ENCODE measurements around the gene SHC4.

SHC4 gene

DNA sequence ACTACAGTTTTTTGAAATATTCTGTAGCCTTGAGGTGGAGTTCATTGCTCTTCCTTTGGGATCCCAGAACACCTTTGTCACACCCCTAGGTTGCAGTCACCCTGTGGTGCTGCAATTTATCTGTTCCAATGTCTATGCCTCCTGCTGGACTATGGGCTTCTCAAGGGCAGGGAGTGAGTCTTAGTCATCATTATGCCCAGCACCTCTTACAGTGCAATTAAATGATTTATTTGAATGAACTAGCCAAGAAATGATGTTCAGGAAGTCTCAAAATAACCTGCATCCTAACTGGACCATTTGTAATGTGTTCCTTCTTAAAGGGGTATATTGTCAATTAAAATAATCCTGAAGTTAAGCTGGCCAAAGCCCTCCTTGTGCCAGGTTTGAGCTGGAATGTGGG is 28.5 kb downstream of the SHC4 start:
- in situ Hi-C loops (cut with MboI; ENCODE audit: low pct_unique_long_range_greater_than_20kb, low sequenced_read_pairs, unreplicated experiment) = no loop called here
- TF ChIP-seq, protein P1, sequence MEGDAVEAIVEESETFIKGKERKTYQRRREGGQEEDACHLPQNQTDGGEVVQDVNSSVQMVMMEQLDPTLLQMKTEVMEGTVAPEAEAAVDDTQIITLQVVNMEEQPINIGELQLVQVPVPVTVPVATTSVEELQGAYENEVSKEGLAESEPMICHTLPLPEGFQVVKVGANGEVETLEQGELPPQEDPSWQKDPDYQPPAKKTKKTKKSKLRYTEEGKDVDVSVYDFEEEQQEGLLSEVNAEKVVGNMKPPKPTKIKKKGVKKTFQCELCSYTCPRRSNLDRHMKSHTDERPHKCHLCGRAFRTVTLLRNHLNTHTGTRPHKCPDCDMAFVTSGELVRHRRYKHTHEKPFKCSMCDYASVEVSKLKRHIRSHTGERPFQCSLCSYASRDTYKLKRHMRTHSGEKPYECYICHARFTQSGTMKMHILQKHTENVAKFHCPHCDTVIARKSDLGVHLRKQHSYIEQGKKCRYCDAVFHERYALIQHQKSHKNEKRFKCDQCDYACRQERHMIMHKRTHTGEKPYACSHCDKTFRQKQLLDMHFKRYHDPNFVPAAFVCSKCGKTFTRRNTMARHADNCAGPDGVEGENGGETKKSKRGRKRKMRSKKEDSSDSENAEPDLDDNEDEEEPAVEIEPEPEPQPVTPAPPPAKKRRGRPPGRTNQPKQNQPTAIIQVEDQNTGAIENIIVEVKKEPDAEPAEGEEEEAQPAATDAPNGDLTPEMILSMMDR (IDR thresholded peaks at IDR 0.05; ENCODE audit: extremely low read depth, insufficient read depth, missing control alignments) = no peak
- DNase-seq (ENCODE audit: low spot score) = no peak

DNA sequence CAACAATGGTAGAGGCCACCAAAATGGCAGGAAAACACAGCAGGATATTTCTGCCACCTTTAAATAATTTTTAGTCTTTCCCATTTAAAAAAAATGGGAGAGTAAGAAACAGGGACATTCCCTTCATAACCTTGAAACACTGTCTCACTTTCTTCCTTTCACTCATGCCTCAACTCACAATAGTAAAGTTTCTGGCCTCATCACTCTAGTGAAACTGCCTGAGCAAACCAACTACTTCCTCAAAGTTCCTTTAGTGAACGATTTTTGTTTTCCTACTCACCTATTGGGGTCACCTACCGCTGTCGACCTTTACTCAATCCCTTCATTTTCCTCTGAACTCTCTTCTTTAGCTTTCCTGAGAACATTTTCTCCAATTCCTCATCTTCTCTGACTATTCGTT is 33.0 kb downstream of the SHC4 start:
- in situ Hi-C loops (cut with MboI; ENCODE audit: low pct_unique_long_range_greater_than_20kb, low sequenced_read_pairs, unreplicated experiment) = no loop called here
- TF ChIP-seq, protein P1 (IDR thresholded peaks at IDR 0.05; ENCODE audit: extremely low read depth, insufficient read depth, missing control alignments) = no peak
- DNase-seq (ENCODE audit: low spot score) = no peak

DNA sequence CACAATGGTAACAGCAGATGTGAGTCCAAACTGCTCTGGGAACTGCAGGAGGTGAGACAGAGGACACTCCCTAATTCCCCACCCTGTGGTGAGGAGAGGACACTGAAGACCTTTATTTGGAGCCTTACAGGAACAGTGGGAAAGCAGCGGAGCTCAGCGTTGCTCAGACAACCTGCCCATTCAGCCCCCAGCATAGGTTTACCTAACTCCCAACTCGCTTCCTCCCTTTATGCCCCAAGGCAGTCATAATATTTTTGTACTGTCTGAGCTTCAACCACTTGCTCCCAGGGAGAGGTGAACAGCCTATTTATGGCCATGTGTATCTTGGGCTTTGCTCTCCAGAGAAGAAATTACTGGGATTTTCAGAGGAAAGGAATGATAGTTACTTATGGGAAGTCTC is 34.1 kb downstream of the SHC4 start:
- TF ChIP-seq, protein P1 (IDR thresholded peaks at IDR 0.05; ENCODE audit: extremely low read depth, insufficient read depth, missing control alignments) = no peak
- DNase-seq (ENCODE audit: low spot score) = no peak
- in situ Hi-C loops (cut with MboI; ENCODE audit: low pct_unique_long_range_greater_than_20kb, low sequenced_read_pairs, unreplicated experiment) = no loop called here

DNA sequence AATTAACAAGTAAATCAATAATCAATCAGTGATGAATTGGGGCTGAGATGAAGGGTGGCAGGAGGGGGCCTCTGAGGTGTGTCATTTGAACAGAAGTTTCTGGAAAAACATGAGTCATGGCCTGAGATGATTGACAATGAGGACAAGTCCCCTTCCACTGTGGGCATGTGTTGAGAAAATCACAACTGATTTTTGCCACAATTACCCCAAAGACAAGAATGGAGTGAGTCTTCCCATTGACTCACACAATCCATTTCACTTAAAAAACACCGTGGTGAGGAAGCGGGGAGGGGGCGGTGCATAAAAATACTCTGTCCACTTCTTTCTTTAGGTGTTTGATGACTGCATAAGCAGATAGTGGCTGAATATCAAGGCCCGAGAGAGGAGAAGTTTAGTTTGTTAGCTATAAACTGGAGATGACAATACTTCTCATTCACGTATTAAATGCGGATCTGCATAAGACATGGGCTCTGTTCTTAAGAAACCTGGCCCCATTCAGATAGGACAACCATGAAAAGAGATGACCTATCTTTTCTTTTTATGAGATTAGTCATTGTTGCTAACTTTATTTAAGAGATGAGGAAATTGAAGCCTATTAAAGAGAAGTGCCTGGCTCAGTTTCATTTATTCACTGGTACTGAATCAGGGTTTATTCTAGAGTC is 34.7 kb downstream of the SHC4 start:
- TF ChIP-seq, protein P1 (IDR thresholded peaks at IDR 0.05; ENCODE audit: extremely low read depth, insufficient read depth, missing control alignments) = no peak
- DNase-seq (ENCODE audit: low spot score) = no peak
- in situ Hi-C loops (cut with MboI; ENCODE audit: low pct_unique_long_range_greater_than_20kb, low sequenced_read_pairs, unreplicated experiment) = no loop called here

DNA sequence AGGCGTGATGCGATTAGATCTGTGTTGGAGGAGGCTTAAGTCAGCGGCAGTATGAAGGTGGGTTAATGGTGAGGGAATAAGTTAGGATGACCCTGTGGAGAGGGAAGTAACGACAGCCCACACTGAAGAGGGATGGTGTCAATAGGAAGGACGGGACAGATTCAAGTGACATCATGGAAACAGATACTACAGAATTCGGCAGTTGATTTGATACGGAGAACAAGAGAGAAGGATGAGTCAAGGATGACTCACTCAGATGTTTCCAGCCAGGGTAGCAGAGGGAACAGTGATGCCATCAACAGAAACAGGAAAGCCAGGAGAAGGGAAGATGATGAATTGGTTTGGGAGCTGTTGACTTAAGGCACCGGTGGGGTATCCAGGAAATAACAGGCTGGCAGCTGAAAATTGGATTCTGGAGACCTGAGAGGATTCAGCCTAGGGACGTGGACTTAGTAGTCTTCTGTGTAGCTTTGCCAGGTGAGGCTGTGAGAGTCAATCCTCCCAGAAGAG is 38.0 kb downstream of the SHC4 start:
- TF ChIP-seq, protein P1 (IDR thresholded peaks at IDR 0.05; ENCODE audit: extremely low read depth, insufficient read depth, missing control alignments) = no peak
- no peak for DNase-seq (ENCODE audit: low spot score)
- in situ Hi-C loops (cut with MboI; ENCODE audit: low pct_unique_long_range_greater_than_20kb, low sequenced_read_pairs, unreplicated experiment) = no loop called here

DNA sequence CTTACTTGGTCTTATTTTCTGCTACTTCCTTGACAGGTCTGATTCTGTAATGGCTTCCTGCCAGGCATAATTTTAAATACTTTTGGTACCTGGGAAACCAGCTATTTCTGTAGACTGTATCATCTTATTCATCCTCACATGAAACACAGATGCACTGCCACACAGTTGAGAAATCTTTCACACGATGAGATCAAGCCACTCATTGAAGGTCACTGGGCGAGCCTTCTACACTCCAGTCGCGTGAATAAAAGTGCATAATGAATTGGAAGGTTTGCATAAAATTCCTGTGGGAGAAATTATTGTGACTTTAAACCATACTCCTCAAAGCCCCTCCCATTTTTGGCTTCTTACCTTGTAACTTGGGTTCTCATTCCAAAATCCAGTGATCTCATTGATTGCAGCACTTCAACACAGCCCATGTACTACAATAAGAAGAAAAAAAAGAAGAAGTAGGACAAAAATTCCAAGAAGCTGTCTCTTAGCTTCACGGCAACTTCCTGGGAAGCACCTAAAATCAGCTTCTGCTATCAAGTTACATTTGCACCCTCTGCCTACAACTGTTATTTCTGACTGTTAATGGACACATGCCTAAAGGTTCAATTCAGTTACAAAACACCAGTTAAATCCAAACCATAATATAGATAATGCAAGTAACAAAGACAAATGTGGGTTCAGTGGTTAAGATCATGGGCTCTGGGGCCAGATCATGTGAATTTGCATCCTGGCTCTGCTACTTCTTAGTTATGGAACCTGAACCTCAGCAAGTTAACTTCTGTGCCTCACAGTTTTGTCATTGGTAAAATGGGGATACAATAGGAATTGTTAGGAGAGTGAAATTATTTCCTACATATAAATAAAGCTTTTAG is 39.0 kb downstream of the SHC4 start:
- in situ Hi-C loops (cut with MboI; ENCODE audit: low pct_unique_long_range_greater_than_20kb, low sequenced_read_pairs, unreplicated experiment) = no loop called here
- no peak for DNase-seq (ENCODE audit: low spot score)
- TF ChIP-seq, protein P1 (IDR thresholded peaks at IDR 0.05; ENCODE audit: extremely low read depth, insufficient read depth, missing control alignments) = no peak

Measured in GM13977 (cell line).